Left lung (tissue), 10 donors: ENCODE results near the gene PRICKLE3. TPM values are rescaled to one million over a fixed set of nuclear protein-coding genes. Genes with fewer than 3 reads are reported as not detected.
"Not testable (repeated sequence)": the region's sequence is repeated elsewhere in the genome, so short reads cannot be mapped to it uniquely, and the experiment has no call there.

ENCODE experiments used
- ATAC-seq: fragments of 200-7000 bp; cut with Tn5 transposase; one replicate; pipeline ENCODE4 v1.9.1; 2020; ENCODE audit warnings: moderate library complexity
- DNase-seq, 4 donors: peaks; one replicate each; pipeline ENCODE4 v3.0.0-alpha.2; 2013 to 2020
- H3K27ac ChIP-seq, 2 donors: fragments of 200-600 bp; sonication (generic) in 1 of 2; one replicate each; pipeline versions ENCODE4 v1.5.0 to v1.8.0; 2020 to 2021
- H3K27me3 ChIP-seq, 2 donors: fragments of 200-600 bp; sonication (generic) in 1 of 2; one replicate each; pipeline versions ENCODE4 v1.5.0 to v1.8.0; 2020 to 2021
- H3K36me3 ChIP-seq, 2 donors: fragments of 200-600 bp; sonication (generic) in 1 of 2; one replicate each; pipeline versions ENCODE4 v1.5.0 to v1.8.0; 2020 to 2021
- H3K4me1 ChIP-seq, 2 donors: fragments of 200-600 bp; one replicate each; pipeline ENCODE4 v1.8.0; 2021
- H3K4me3 ChIP-seq, 2 donors: fragments of 200-600 bp; sonication (generic) in 1 of 2; one replicate each; pipeline versions ENCODE4 v1.5.0 to v1.8.0; 2020 to 2021; ENCODE audit warnings: mild to moderate bottlenecking in 1 of 2
- H3K9me3 ChIP-seq, 2 donors: fragments of 200-600 bp; sonication (generic) in 1 of 2; one replicate each; pipeline versions ENCODE4 v1.5.0 to v1.8.0; 2020 to 2021
- intact Hi-C, 2 donors: fragments of 100-400 bp; cut with DNase I; formaldehyde crosslinking; loops; one replicate each; pipeline versions ENCODE4 v1.11.2 to v1.14.2; 2022
- polyA plus RNA-seq, 6 donors: library from polyadenylated mRNA; unstranded; fragments of 120-200 nt; gene quantifications; one replicate each; pipeline ENCODE4 v1.2.1, GENCODE V29; 2013; ENCODE audit not compliant: insufficient read length in 6 of 6
- total RNA-seq, 2 donors: library from RNA; stranded (reverse); fragmentation: NEBNext Ultra II Directional; extraction: Animal tissue kit (Norgen Biotek cat#: 25700); gene quantifications; one replicate each; pipeline ENCODE4 v1.2.1, GENCODE V29; 2021
- TF ChIP-seq, protein P1 (sequence below), 2 donors: fragments of 200-600 bp; sonication (generic) in 1 of 2; IDR thresholded peaks; one replicate each; pipeline versions ENCODE4 v1.5.0 to v1.8.0; 2021; ENCODE audit warnings: antibody characterized with exemption in 2 of 2
- donor health status: DM: no; HTN: yes; CAD: no.
- donor health status: DM: no; HTN: no; CAD: no.

PRICKLE3 gene
- total and polyA plus RNA-seq, 8 donors = 5.5 to 17.6 (median 5.8) TPM

DNA sequence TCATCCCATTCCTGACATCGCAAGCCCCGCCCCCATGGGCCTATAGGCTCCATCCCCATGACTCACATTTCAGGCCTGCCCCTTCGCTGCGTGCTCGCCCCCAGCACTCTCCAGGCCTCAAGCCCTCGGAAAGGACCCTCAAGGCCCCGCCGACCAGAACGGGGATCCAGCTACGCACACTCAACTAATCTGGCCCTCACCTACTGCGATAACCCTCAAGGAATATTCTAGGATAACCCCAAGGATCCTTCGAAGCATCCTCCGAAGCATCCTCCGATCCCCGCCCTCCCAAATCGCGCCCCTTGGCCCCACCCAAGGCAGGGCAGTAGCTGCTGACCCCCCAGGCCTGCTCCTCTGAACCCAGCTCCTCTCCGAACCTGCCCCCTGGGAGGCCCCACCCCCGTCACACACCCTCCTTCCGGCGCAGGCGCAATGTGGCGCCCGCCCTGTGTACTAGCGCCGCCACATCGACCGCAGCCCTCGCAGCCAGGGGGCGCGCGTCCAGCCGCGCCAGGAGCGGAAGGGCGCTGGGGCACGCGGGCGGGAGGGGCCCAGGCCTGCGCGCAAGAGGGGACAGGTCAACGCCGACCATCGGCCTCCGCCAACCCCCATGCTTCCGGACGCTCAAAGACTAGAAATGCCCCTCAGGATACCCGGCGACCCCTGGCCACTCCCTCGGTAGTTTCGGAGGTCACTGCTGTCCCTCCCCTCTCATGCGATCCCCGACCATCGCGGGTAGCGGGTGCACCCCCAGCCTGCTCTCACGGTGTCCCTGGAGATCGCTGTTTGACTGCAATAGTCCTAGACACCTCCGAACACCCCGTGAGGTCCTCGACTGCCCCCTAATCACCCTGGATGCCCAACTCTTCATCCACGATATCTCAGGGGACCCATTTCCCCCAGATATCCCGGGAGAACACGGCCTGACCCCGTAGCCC, 30.0 kb downstream of the PRICKLE3 start:
- H3K27me3 ChIP-seq = no peaks in the 10 kb centered on the region
- peak overlapping the region; percentile 90 to 95 for H3K27ac ChIP-seq
- intact Hi-C loops = no loop called here
- TF ChIP-seq, protein P1, sequence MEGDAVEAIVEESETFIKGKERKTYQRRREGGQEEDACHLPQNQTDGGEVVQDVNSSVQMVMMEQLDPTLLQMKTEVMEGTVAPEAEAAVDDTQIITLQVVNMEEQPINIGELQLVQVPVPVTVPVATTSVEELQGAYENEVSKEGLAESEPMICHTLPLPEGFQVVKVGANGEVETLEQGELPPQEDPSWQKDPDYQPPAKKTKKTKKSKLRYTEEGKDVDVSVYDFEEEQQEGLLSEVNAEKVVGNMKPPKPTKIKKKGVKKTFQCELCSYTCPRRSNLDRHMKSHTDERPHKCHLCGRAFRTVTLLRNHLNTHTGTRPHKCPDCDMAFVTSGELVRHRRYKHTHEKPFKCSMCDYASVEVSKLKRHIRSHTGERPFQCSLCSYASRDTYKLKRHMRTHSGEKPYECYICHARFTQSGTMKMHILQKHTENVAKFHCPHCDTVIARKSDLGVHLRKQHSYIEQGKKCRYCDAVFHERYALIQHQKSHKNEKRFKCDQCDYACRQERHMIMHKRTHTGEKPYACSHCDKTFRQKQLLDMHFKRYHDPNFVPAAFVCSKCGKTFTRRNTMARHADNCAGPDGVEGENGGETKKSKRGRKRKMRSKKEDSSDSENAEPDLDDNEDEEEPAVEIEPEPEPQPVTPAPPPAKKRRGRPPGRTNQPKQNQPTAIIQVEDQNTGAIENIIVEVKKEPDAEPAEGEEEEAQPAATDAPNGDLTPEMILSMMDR (IDR thresholded peaks at IDR 0.05) = peak; percentile 58 to 81
- peak overlapping the region; percentile 27 to 45 for H3K4me3 ChIP-seq
- ATAC-seq = peak; percentile 96
- peaks cover 0 to 6% of the 10 kb centered on the region in 2 donors for H3K4me1 ChIP-seq
- H3K9me3 ChIP-seq = no peaks in the 10 kb centered on the region
- no peaks in the 10 kb centered on the region for H3K36me3 ChIP-seq
- peak; percentile 76 to 96 (median 91) for DNase-seq

GRCh38 chrX:49155243-49155899, 30.8 kb downstream of the PRICKLE3 start:
- no peaks in the 10 kb centered on the region for H3K36me3 ChIP-seq
- peak overlapping the region; percentile 90 to 95 for H3K27ac ChIP-seq
- no peaks in the 10 kb centered on the region for H3K27me3 ChIP-seq
- no peaks in the 10 kb centered on the region for H3K9me3 ChIP-seq
- H3K4me3 ChIP-seq = peak overlapping the region; percentile 19 to 45
- TF ChIP-seq, protein P1 (IDR thresholded peaks at IDR 0.05) = no peak
- peak; percentile 74 for ATAC-seq
- intact Hi-C loops = no loop called here
- H3K4me1 ChIP-seq = peaks cover 0 to 6% of the 10 kb centered on the region in 2 donors
- peak in 2 of 4 donors; percentile 66 to 74 for DNase-seq

- H3K4me1 ChIP-seq = peaks cover 0 to 6% of the 10 kb centered on the region in 2 donors
- TF ChIP-seq, protein P1 (IDR thresholded peaks at IDR 0.05) = no peak
- ATAC-seq = no peak
- H3K27ac ChIP-seq = no peak overlapping the region
- no peaks in the 10 kb centered on the region for H3K9me3 ChIP-seq
- no peak overlapping the region for H3K4me3 ChIP-seq
- intact Hi-C loops = no loop called here
- no peaks in the 10 kb centered on the region for H3K36me3 ChIP-seq
- H3K27me3 ChIP-seq = no peaks in the 10 kb centered on the region
- no peak for DNase-seq
These were observed 32.7 kb downstream of the PRICKLE3 start for GRCh38 chrX:49153467-49153866.

DNA sequence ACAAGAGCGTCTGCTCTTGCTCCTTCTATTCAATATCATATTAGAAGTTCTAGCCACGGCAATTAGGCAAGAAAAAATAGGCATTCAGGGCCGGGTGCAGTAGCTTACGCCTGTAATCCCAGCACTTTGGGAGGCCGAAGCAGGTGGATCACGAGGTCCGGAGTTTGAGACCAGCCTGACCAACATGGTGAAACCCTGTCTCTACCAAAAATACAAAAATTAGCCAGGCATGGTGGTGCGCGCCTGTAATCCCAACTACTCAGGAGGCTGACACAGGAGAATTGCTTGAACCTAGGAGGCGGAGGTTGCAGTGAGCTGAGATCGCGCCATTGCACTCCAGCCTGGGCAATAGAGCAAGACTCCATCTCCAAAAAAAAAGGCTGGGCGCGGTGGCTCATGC, 36.9 kb downstream of the PRICKLE3 start:
- DNase-seq, intact Hi-C loops: not testable (repeated sequence)

GRCh38 chrX:49148390-49149100, 37.6 kb downstream of the PRICKLE3 start:
- H3K36me3 ChIP-seq, H3K9me3 ChIP-seq, intact Hi-C loops, DNase-seq, H3K4me3 ChIP-seq, H3K27me3 ChIP-seq, H3K4me1 ChIP-seq, ATAC-seq, H3K27ac ChIP-seq: not testable (repeated sequence)

More for the DNA sequence above, 36.9 kb downstream of the PRICKLE3 start:
- H3K27me3 ChIP-seq, H3K4me3 ChIP-seq, H3K9me3 ChIP-seq, H3K4me1 ChIP-seq, H3K27ac ChIP-seq, H3K36me3 ChIP-seq, ATAC-seq: not testable (repeated sequence)
